ENCODE data around the gene TAL2.

- TF ChIP-seq POLR2A (IDR thresholded peaks at IDR 0.05) (no peak), CTCF (IDR thresholded peaks at IDR 0.05) (no peak)
Measured at GRCh38 chr9:105700668-105701067, 38.4 kb downstream of the TAL2 start.
